IMR-90 (cell line): ENCODE results near the gene TMEM52B. TPM values are rescaled to one million over a fixed set of nuclear protein-coding genes. Genes with fewer than 3 reads are reported as not detected.
"Not testable (repeated sequence)": the region's sequence is repeated elsewhere in the genome, so short reads cannot be mapped to it uniquely, and the experiment has no call there.

Source experiments
- ATAC-seq: fragments of 200-7000 bp; cut with Tn5 transposase; 2 replicates; pipeline ENCODE4 v1.9.1; 2020; ENCODE audit warnings: low read depth, mild to moderate bottlenecking, moderate library complexity
- BruUV-seq: library from RNA; stranded (reverse); fragments of 400-500 nt; replicated peaks from 2 replicates; lab custom pipeline; 2021; lab: Mats Ljungman, UMichigan
- CTCF ChIA-PET: fragments of 300-600 bp; formaldehyde crosslinking; extraction: SDS; loops from one replicate; lab custom pipeline; 2021; ENCODE audit warnings: antibody characterized with exemption; lab: Yijun Ruan, JAX
- POLR2A ChIA-PET: fragments of 300-600 bp; sonication (Branson Sonifier 250); formaldehyde crosslinking; loops from one replicate; lab custom pipeline; 2022; ENCODE audit warnings: antibody characterized with exemption; ENCODE audit not compliant: unreplicated experiment; lab: Charles Lee
- DNase-seq: peaks from one replicate; pipeline ENCODE4 v3.0.0; 2013
- H2AFZ ChIP-seq: replicated peaks from 2 replicates; pipeline ENCODE3; 2013; ENCODE audit warnings: low read length, mild to moderate bottlenecking; ENCODE audit not compliant: poor library complexity
- H2AK5ac ChIP-seq: 2 replicates; pipeline ENCODE4 v1.6.1; 2013; ENCODE audit warnings: low read depth, low read length, inconsistent platforms
- H2AK9ac ChIP-seq: replicated peaks from 2 replicates; pipeline ENCODE3; 2013; ENCODE audit warnings: mild to moderate bottlenecking, low read depth, low read length, moderate library complexity; ENCODE audit not compliant: poor library complexity
- H2BK120ac ChIP-seq: 2 replicates; pipeline ENCODE4 v1.6.1; 2013; ENCODE audit warnings: low read depth, low read length, inconsistent platforms
- H2BK15ac ChIP-seq: 3 replicates; pipeline ENCODE4 v1.6.1; 2013; ENCODE audit warnings: low read depth, low read length, inconsistent platforms
- H2BK20ac ChIP-seq: 2 replicates; pipeline ENCODE4 v1.6.1; 2013; ENCODE audit warnings: low read depth, mild to moderate bottlenecking, inconsistent platforms, low read length, moderate library complexity
- H2BK5ac ChIP-seq: 2 replicates; pipeline ENCODE4 v1.6.1; 2013; ENCODE audit warnings: mild to moderate bottlenecking, low read depth, low read length, inconsistent platforms; ENCODE audit not compliant: poor library complexity, severe bottlenecking
- H3K14ac ChIP-seq: replicated peaks from 2 replicates; pipeline ENCODE4 v1.6.1; 2013; ENCODE audit warnings: low read depth, low read length, inconsistent platforms
- H3K18ac ChIP-seq: 2 replicates; pipeline ENCODE4 v1.6.1; 2013; ENCODE audit warnings: low read depth, low read length, control low read depth
- H3K23ac ChIP-seq: 2 replicates; pipeline ENCODE4 v1.6.1; 2013; ENCODE audit warnings: low read depth, low read length, inconsistent platforms
- H3K27ac ChIP-seq: 2 replicates; pipeline ENCODE4 v1.5.1; 2013; ENCODE audit warnings: mild to moderate bottlenecking, control low read depth, low read length; ENCODE audit not compliant: insufficient read depth
- H3K27me3 ChIP-seq: 2 replicates; pipeline ENCODE4 v1.6.1; 2013; ENCODE audit warnings: low read length; ENCODE audit not compliant: control insufficient read depth, insufficient read depth
- H3K36me3 ChIP-seq: 2 replicates; pipeline ENCODE4 v1.6.1; 2013; ENCODE audit warnings: low read length, mixed read lengths; ENCODE audit not compliant: control insufficient read depth, insufficient read depth
- H3K4ac ChIP-seq: 2 replicates; pipeline ENCODE4 v1.6.1; 2013; ENCODE audit warnings: low read depth, low read length, inconsistent platforms
- H3K4me1 ChIP-seq: 2 replicates; pipeline ENCODE4 v1.6.1; 2013; ENCODE audit warnings: low read length, mixed read lengths; ENCODE audit not compliant: control insufficient read depth, insufficient read depth
- H3K4me2 ChIP-seq: 2 replicates; pipeline ENCODE4 v1.6.1; 2013; ENCODE audit warnings: low read depth, mild to moderate bottlenecking, control low read depth, low read length, moderate library complexity
- H3K4me3 ChIP-seq: 2 replicates; pipeline ENCODE4 v1.5.1; 2013; ENCODE audit warnings: low read depth, mild to moderate bottlenecking, control low read depth, low read length, moderate library complexity; ENCODE audit not compliant: insufficient read depth
- H3K56ac ChIP-seq: 2 replicates; pipeline ENCODE4 v1.6.1; 2013; ENCODE audit warnings: low read length, inconsistent platforms; ENCODE audit not compliant: insufficient read depth; ENCODE audit errors: extremely low read depth
- H3K79me1 ChIP-seq, 2 experiments: 2 replicates each; pipeline ENCODE4 v1.6.1; 2013; ENCODE audit warnings: low read length in 2 of 2, inconsistent platforms in 1 of 2, low read depth in 1 of 2
- H3K9ac ChIP-seq: 2 replicates; pipeline ENCODE4 v1.6.1; 2013; ENCODE audit warnings: low read depth, low read length, control low read depth
- H3K9me1 ChIP-seq: 2 replicates; pipeline ENCODE4 v1.6.1; 2013; ENCODE audit warnings: low read length, inconsistent platforms; ENCODE audit not compliant: insufficient read depth
- H3K9me3 ChIP-seq: 2 replicates; pipeline ENCODE4 v1.6.1; 2013; ENCODE audit warnings: low read length; ENCODE audit not compliant: control insufficient read depth, insufficient read depth
- H4K20me1 ChIP-seq: 2 replicates; pipeline ENCODE4 v1.6.1; 2013; ENCODE audit warnings: low read length, inconsistent platforms; ENCODE audit not compliant: insufficient read depth
- H4K5ac ChIP-seq: 2 replicates; pipeline ENCODE4 v1.6.1; 2013; ENCODE audit warnings: mild to moderate bottlenecking, low read depth, low read length, control low read depth
- H4K8ac ChIP-seq, 2 experiments: 2 replicates each; pipeline ENCODE4 v1.6.1; 2013; ENCODE audit warnings: low read depth in 2 of 2, low read length in 2 of 2, control low read depth in 1 of 2, inconsistent platforms in 1 of 2
- H4K91ac ChIP-seq: 2 replicates; pipeline ENCODE4 v1.6.1; 2013; ENCODE audit warnings: low read depth, low read length, inconsistent platforms; ENCODE audit not compliant: insufficient read depth
- MAFK ChIP-seq: IDR thresholded peaks from 2 replicates; pipeline ENCODE4 v1.6.1; 2012; ENCODE audit warnings: low read depth, low read length, improper control_type of control experiment
- MXI1 ChIP-seq: IDR thresholded peaks from 2 replicates; pipeline ENCODE4 v1.6.1; 2012; ENCODE audit warnings: low read depth, mild to moderate bottlenecking, low read length, moderate library complexity, borderline replicate concordance
- WGBS, 2 experiments: methylation state at CpG; one replicate each; pipeline versions ENCODE4 v1.1.5 to v1.1.7; 2013; ENCODE audit warnings: missing lambda C conversion rate in 2 of 2; ENCODE audit not compliant: insufficient read length in 1 of 2; ENCODE audit errors: extremely low coverage in 2 of 2; 5-methylcytosine and 5-hydroxymethylcytosine counted together
- dilution Hi-C: fragments of 300-500 bp; cut with HindIII; formaldehyde crosslinking; loops from one replicate; pipeline ENCODE4 v1.14.3; 2018; ENCODE audit warnings: low sequenced_read_pairs; ENCODE audit not compliant: unreplicated experiment
- in situ Hi-C: fragments of 300-500 bp; cut with MboI; formaldehyde crosslinking; loops from 3 replicates; pipeline ENCODE4 v1.14.3; 2019; ENCODE audit warnings: low sequenced_read_pairs, inconsistent platforms, mixed read lengths
- intact Hi-C: fragments of 100-400 bp; cut with micrococcal nuclease; formaldehyde crosslinking; loops from 2 replicates; pipeline ENCODE4 v1.10.0; 2022
- polyA plus RNA-seq, 3 experiments: library from polyadenylated mRNA; depleted of rRNA; stranded (reverse); fragments of >200 nt; gene quantifications; 2 replicates each; pipeline ENCODE4 v1.2.3, GENCODE V29; 2012; ENCODE audit warnings: low replicate concordance in 1 of 3
- total RNA-seq: library from RNA; depleted of rRNA; stranded (reverse); fragments of >200 nt; gene quantifications from 2 replicates; pipeline ENCODE4 v1.2.3, GENCODE V29; 2012

TMEM52B gene
- total and polyA plus RNA-seq, 2 of the 4 experiments (the other 2 are of a cell fraction), result 2.0 to 3.6 TPM

DNA sequence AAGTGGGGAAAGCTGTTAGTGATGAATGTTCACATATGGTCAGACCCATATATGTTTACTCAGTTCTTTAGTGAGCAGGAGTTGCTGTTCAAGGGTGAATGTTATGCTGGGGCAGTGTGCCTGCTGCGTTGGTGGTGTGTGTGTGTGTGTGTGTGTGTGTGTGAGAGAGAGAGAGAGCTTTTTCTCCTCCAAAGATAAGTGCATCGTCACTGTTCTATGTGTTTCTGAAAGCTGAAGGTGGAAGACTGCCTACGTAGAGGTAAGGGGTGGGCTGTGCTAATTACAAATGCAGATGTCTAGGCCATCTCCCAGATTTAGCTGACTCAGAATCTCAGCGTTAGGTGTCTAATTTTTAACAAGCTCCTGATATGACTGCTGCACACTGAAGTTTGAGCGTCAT is 44.4 kb downstream of the TMEM52B start:
- Histone ChIP-seq H2AK9ac (no peak overlapping the region), H3K18ac (no peak overlapping the region), H2BK5ac (no peak overlapping the region), H2BK15ac (no peak overlapping the region), H3K79me1 (peaks cover 12 to 18% of the 10 kb centered on the region in 2 experiments; a peak in 3 of 4 replicates), H4K8ac (no peak overlapping the region), H3K27ac (no peak overlapping the region), H3K56ac (no peak overlapping the region), H3K4me3 (no peak overlapping the region), H4K91ac (no peak overlapping the region), H2AK5ac (no peak overlapping the region), H3K4me2 (no peak overlapping the region), H3K4ac (no peak overlapping the region), H2BK120ac (no peak overlapping the region), H2BK20ac (no peak overlapping the region), H3K14ac (no peak overlapping the region), H3K9me3 (no peaks in the 10 kb centered on the region), H3K23ac (no peak overlapping the region), H3K36me3 (peaks cover 54% of the 10 kb centered on the region), H4K20me1 (peaks cover 11% of the 10 kb centered on the region; the same call in 1 of the 2 replicates), H3K27me3 (no peaks in the 10 kb centered on the region), H4K5ac (no peak overlapping the region), H3K4me1 (peaks cover 8% of the 10 kb centered on the region), H3K9me1 (peaks cover 8% of the 10 kb centered on the region; the same call in 1 of the 2 replicates), H2AFZ (no peak overlapping the region), H3K9ac (no peak overlapping the region)
- ChIA-PET CTCF (interaction anchor here (0.6 to 1.1 kb wide), 2 partner anchors 9 to 67 kb away, joined by 3 read pairs; no protein-coding TSS in a partner anchor), POLR2A (no interaction called here)
- no peak for DNase-seq
- ATAC-seq, result no peak
- in situ Hi-C loops (no loop called here), dilution Hi-C loops (no loop called here), intact Hi-C loops (no loop called here)
- 0 out of 2 replicates have a peak, but pooled peaks have one; percentile 7 for TF ChIP-seq MAFK
- TF ChIP-seq MXI1, result no peak
- WGBS, 2 experiments, result no CpG with 5 or more reads among the region's 5 CpGs
- BruUV-seq, result no TSS peak

- H2AFZ ChIP-seq, intact Hi-C loops, DNase-seq, H2BK5ac ChIP-seq, H2AK9ac ChIP-seq, H3K18ac ChIP-seq, H3K9me3 ChIP-seq, H2BK20ac ChIP-seq, H3K4ac ChIP-seq, CTCF ChIA-PET, H2BK120ac ChIP-seq, H2BK15ac ChIP-seq, H4K5ac ChIP-seq, H4K8ac ChIP-seq, dilution Hi-C loops, H3K56ac ChIP-seq, H3K4me3 ChIP-seq, H3K27me3 ChIP-seq, in situ Hi-C loops, ATAC-seq, H4K91ac ChIP-seq, H2AK5ac ChIP-seq, H3K9me1 ChIP-seq, H3K23ac ChIP-seq, H3K4me1 ChIP-seq, BruUV-seq, POLR2A ChIA-PET, H3K27ac ChIP-seq, H3K79me1 ChIP-seq, H3K4me2 ChIP-seq, H3K9ac ChIP-seq, H3K14ac ChIP-seq: not testable (repeated sequence)
- Histone ChIP-seq H3K36me3 (peaks cover 43% of the 10 kb centered on the region), H4K20me1 (peaks cover 11% of the 10 kb centered on the region; the same call in 1 of the 2 replicates)
- no CpG with 5 or more reads among the region's 26 CpGs for WGBS, 2 experiments
Observed at GRCh38 chr12:10225426-10225825, 46.6 kb downstream of the TMEM52B start.
